ENCODE measurements around the gene S100G. TPM values are rescaled to one million over a fixed set of nuclear protein-coding genes. Genes with fewer than 3 reads are reported as not detected.
A peak's percentile ranks its signal among the peaks of the same experiment; 100 is the strongest.
"Not testable (repeated sequence)": the region's sequence is repeated elsewhere in the genome, so short reads cannot be mapped to it uniquely, and the experiment has no call there.

The S100G gene
- total RNA-seq, 1 donor from 2014 or later = not detected

DNA sequence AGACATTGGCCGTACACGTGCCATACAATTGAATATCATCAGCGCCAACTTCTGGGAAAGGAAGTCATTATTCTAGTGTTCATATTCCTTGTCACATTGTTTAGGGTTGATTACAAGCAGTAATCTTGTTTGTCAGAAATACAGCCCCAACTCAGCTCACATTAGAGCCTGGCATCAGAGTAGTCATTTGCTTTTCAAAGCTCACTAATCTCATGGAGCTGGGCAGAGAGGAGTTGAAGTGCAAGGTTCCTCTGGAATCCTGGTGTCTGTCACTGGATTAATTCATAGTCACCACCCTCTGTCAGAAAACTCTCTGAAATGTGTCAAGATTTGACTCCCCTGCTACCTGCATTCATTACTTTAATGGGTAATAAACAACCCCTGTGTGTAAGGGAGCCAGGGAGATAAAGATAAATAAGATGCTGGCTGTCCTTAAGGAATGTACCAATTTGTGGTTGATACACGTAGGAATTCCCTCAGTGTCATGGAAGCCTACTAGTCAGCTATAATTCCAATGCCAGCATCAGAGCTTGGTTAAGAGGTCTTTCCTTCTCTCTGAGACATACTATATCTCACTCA, 43.7 kb upstream of the S100G start:
- Mint-ChIP-seq H3K36me3 (ENCODE audit: unreplicated experiment) (peaks cover 20% of the 10 kb centered on the region), H3K9me3 (ENCODE audit: unreplicated experiment) (no peaks in the 10 kb centered on the region), H3K27ac (ENCODE audit: unreplicated experiment) (no peak overlapping the region), H3K27me3 (ENCODE audit: unreplicated experiment) (no peaks in the 10 kb centered on the region), H3K4me3 (ENCODE audit: unreplicated experiment) (no peak overlapping the region), H3K4me1 (ENCODE audit: unreplicated experiment) (peaks cover 31% of the 10 kb centered on the region)
- TF ChIP-seq, protein P1, sequence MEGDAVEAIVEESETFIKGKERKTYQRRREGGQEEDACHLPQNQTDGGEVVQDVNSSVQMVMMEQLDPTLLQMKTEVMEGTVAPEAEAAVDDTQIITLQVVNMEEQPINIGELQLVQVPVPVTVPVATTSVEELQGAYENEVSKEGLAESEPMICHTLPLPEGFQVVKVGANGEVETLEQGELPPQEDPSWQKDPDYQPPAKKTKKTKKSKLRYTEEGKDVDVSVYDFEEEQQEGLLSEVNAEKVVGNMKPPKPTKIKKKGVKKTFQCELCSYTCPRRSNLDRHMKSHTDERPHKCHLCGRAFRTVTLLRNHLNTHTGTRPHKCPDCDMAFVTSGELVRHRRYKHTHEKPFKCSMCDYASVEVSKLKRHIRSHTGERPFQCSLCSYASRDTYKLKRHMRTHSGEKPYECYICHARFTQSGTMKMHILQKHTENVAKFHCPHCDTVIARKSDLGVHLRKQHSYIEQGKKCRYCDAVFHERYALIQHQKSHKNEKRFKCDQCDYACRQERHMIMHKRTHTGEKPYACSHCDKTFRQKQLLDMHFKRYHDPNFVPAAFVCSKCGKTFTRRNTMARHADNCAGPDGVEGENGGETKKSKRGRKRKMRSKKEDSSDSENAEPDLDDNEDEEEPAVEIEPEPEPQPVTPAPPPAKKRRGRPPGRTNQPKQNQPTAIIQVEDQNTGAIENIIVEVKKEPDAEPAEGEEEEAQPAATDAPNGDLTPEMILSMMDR (IDR thresholded peaks at IDR 0.05) = no peak
- peak; percentile 10 for DNase-seq (ENCODE audit: extremely low spot score, unreplicated experiment)

GRCh38 chrX:16610121-16610621, 39.8 kb upstream of the S100G start:
- TF ChIP-seq, protein P1 (IDR thresholded peaks at IDR 0.05) = no peak
- no peaks in the 10 kb centered on the region for H3K9me3 Mint-ChIP-seq (ENCODE audit: unreplicated experiment)
- H3K4me3 Mint-ChIP-seq (ENCODE audit: unreplicated experiment) = no peak overlapping the region
- no peaks in the 10 kb centered on the region for H3K27me3 Mint-ChIP-seq (ENCODE audit: unreplicated experiment)
- H3K36me3 Mint-ChIP-seq (ENCODE audit: unreplicated experiment) = peaks cover 32% of the 10 kb centered on the region
- peak overlapping the region; percentile 63 for H3K27ac Mint-ChIP-seq (ENCODE audit: unreplicated experiment)
- peaks cover 15% of the 10 kb centered on the region for H3K4me1 Mint-ChIP-seq (ENCODE audit: unreplicated experiment)
- DNase-seq (ENCODE audit: extremely low spot score, unreplicated experiment) = no peak

- Mint-ChIP-seq H3K36me3 (ENCODE audit: unreplicated experiment) (peaks cover 35% of the 10 kb centered on the region), H3K27ac (ENCODE audit: unreplicated experiment) (peak overlapping the region; percentile 18), H3K4me1 (ENCODE audit: unreplicated experiment) (peaks cover 15% of the 10 kb centered on the region)
- not testable (repeated sequence) for H3K4me3 Mint-ChIP-seq (ENCODE audit: unreplicated experiment); H3K9me3 Mint-ChIP-seq (ENCODE audit: unreplicated experiment); DNase-seq (ENCODE audit: extremely low spot score, unreplicated experiment); H3K27me3 Mint-ChIP-seq (ENCODE audit: unreplicated experiment)
These were observed 39.3 kb upstream of the S100G start for GRCh38 chrX:16610654-16611053.

- peaks cover 15% of the 10 kb centered on the region for H3K4me1 Mint-ChIP-seq (ENCODE audit: unreplicated experiment)
These were observed 37.6 kb upstream of the S100G start for GRCh38 chrX:16612257-16612897.

DNA sequence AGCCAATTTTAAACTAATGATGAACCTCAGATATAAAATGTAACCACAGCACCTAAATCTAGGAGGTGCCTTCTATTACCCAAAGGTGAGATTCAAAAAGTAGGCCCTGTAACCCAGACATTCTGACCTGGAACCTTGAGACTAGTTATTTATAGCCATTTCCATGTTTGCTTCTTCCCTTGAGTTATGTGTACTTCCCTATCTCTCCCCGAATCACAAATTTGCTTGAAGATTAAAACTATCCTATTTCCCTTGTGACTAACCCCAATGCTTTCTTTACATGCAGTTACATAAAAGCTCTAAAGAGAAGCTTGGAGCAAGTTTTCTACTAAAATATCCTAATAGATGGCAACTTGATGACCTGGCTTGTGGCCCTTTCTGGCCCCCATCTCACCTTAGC, 32.6 kb upstream of the S100G start:
- Mint-ChIP-seq H3K4me3 (ENCODE audit: unreplicated experiment) (no peak overlapping the region), H3K9me3 (ENCODE audit: unreplicated experiment) (peaks cover 6% of the 10 kb centered on the region), H3K27me3 (ENCODE audit: unreplicated experiment) (no peaks in the 10 kb centered on the region), H3K4me1 (ENCODE audit: unreplicated experiment) (no peaks in the 10 kb centered on the region), H3K27ac (ENCODE audit: unreplicated experiment) (no peak overlapping the region), H3K36me3 (ENCODE audit: unreplicated experiment) (peaks cover 45% of the 10 kb centered on the region)
- TF ChIP-seq, protein P1 (IDR thresholded peaks at IDR 0.05) = no peak
- DNase-seq (ENCODE audit: extremely low spot score, unreplicated experiment) = no peak

More at GRCh38 chrX:16612257-16612897, 37.6 kb upstream of the S100G start:
- H3K36me3 Mint-ChIP-seq (ENCODE audit: unreplicated experiment) = peaks cover 35% of the 10 kb centered on the region
- TF ChIP-seq, protein P1 (IDR thresholded peaks at IDR 0.05) = no peak
- no peaks in the 10 kb centered on the region for H3K9me3 Mint-ChIP-seq (ENCODE audit: unreplicated experiment)
- no peak overlapping the region for H3K27ac Mint-ChIP-seq (ENCODE audit: unreplicated experiment)
- H3K27me3 Mint-ChIP-seq (ENCODE audit: unreplicated experiment) = no peaks in the 10 kb centered on the region
- H3K4me3 Mint-ChIP-seq (ENCODE audit: unreplicated experiment) = no peak overlapping the region
- DNase-seq (ENCODE audit: extremely low spot score, unreplicated experiment) = no peak
